CD4-positive, alpha-beta T cell (primary cell): ENCODE results near the gene BAIAP2. TPM values are rescaled to one million over a fixed set of nuclear protein-coding genes. Genes with fewer than 3 reads are reported as not detected.

Experiments used
- ATAC-seq: fragments of 200-7000 bp; cut with Tn5 transposase; one replicate; pipeline ENCODE4 v1.10.0; 2022; ENCODE audit warnings: mild to moderate bottlenecking; ENCODE audit not compliant: poor library complexity
- CTCF ChIA-PET: fragments of 350-600 bp; sonication (Branson Sonifier 250); formaldehyde crosslinking; loops from one replicate; lab custom pipeline; 2021; ENCODE audit warnings: antibody characterized with exemption, inconsistent platforms; lab: Charles Lee
- POLR2A ChIA-PET: fragments of 350-600 bp; sonication (Branson Sonifier 250); formaldehyde crosslinking; loops from one replicate; lab custom pipeline; 2021; ENCODE audit warnings: antibody characterized with exemption, inconsistent platforms; lab: Charles Lee
- DNase-seq, 14 experiments: peaks; one replicate each; pipeline ENCODE4 v3.0.0-alpha.2; 2013 to 2020; ENCODE audit warnings: mixed read lengths in 2 of 14
- H3K27ac ChIP-seq, 2 donors: one replicate each; pipeline versions ENCODE4 v1.5.1 to v1.7.0; 2013; ENCODE audit warnings: low read length in 2 of 2, low read depth in 1 of 2, mild to moderate bottlenecking in 1 of 2
- H3K27me3 ChIP-seq, 2 experiments: 1 replicate in 1 of 2; 2 replicates in 1 of 2; pipeline versions ENCODE4 v1.6.1 to v1.7.0; 2013; ENCODE audit warnings: low read length in 2 of 2, control low read depth in 1 of 2, mild to moderate bottlenecking in 1 of 2, moderate library complexity in 1 of 2; ENCODE audit not compliant: insufficient read depth in 2 of 2, control insufficient read depth in 1 of 2
- H3K36me3 ChIP-seq: one replicate; pipeline ENCODE4 v1.6.1; 2013; ENCODE audit warnings: low read length, control low read depth; ENCODE audit not compliant: insufficient read depth
- H3K4me1 ChIP-seq: one replicate; pipeline ENCODE4 v1.6.1; 2013; ENCODE audit warnings: low read length, control low read depth; ENCODE audit not compliant: insufficient read depth
- H3K4me3 ChIP-seq: one replicate; pipeline ENCODE4 v1.5.1; 2013; ENCODE audit warnings: mild to moderate bottlenecking, low read length, moderate library complexity
- H3K9me3 ChIP-seq, 2 experiments: 1 replicate in 1 of 2; 2 replicates in 1 of 2; pipeline versions ENCODE4 v1.6.1 to v1.7.0; 2013; ENCODE audit warnings: low read length in 2 of 2, mild to moderate bottlenecking in 2 of 2, control low read depth in 1 of 2, moderate library complexity in 1 of 2; ENCODE audit not compliant: control insufficient read depth in 1 of 2, insufficient read depth in 1 of 2
- H3K27ac Mint-ChIP-seq: one replicate; pipeline ENCODE4 v1.8.0; 2020; ENCODE audit warnings: mixed read lengths
- H3K27me3 Mint-ChIP-seq: one replicate; pipeline ENCODE4 v1.8.0; 2021; ENCODE audit warnings: mixed read lengths
- H3K36me3 Mint-ChIP-seq: one replicate; pipeline ENCODE4 v1.8.0; 2021; ENCODE audit warnings: low read depth, mixed read lengths
- H3K4me1 Mint-ChIP-seq: one replicate; pipeline ENCODE4 v1.8.0; 2021; ENCODE audit warnings: low read depth, mixed read lengths
- H3K4me3 Mint-ChIP-seq: one replicate; pipeline ENCODE4 v1.8.0; 2020; ENCODE audit warnings: mild to moderate bottlenecking, mixed read lengths
- H3K9me3 Mint-ChIP-seq: one replicate; pipeline ENCODE4 v1.8.0; 2020; ENCODE audit warnings: mixed read lengths
- CTCF ChIP-seq: fragments of 200-600 bp; IDR thresholded peaks from one replicate; pipeline ENCODE4 v1.8.0; 2022; ENCODE audit warnings: antibody characterized with exemption, mild to moderate bottlenecking
- intact Hi-C, 2 experiments: fragments of 100-400 bp; cut with DNase I in 1 of 2; cut with micrococcal nuclease in 1 of 2; formaldehyde crosslinking; loops; one replicate each; pipeline versions ENCODE4 v1.15.1 to v1.9.0; 2023 to 2025; cut with DNase I, micrococcal nuclease
- total RNA-seq, 174 experiments: library from RNA in 2 of 174; stranded (reverse) in 2 of 174; gene quantifications; one replicate each; pipeline ENCODE4 v1.2.3 and lab custom pipeline; 2021 to 2026

The BAIAP2 gene
- total RNA-seq, 2 experiments from 2014 or later = 4.2 to 4.9 TPM

- ChIA-PET CTCF (no interaction called here), POLR2A (no interaction called here)
- no peak for ATAC-seq
- intact Hi-C loops = no loop called here
- no peaks in the 10 kb centered on the region for H3K36me3 Mint-ChIP-seq
- no peaks in the 10 kb centered on the region for H3K36me3 ChIP-seq
- no peaks in the 10 kb centered on the region for H3K27me3 Mint-ChIP-seq
- no peaks in the 10 kb centered on the region for H3K9me3 ChIP-seq
- H3K4me1 ChIP-seq = peaks cover 16% of the 10 kb centered on the region
- H3K4me3 ChIP-seq = no peak overlapping the region
- H3K27ac ChIP-seq = no peak overlapping the region
- no peak for TF ChIP-seq CTCF
- H3K9me3 Mint-ChIP-seq = no peaks in the 10 kb centered on the region
- H3K4me1 Mint-ChIP-seq = no peaks in the 10 kb centered on the region
- no peak overlapping the region for H3K4me3 Mint-ChIP-seq
- H3K27me3 ChIP-seq = no peaks in the 10 kb centered on the region
- H3K27ac Mint-ChIP-seq = no peak overlapping the region
- no peak for DNase-seq
Measured at GRCh38 chr17:81083125-81083765, 48.3 kb downstream of the BAIAP2 start.

GRCh38 chr17:81084680-81085419, 49.9 kb downstream of the BAIAP2 start:
- ATAC-seq (no peak), DNase-seq (no peak)
- H3K4me1 Mint-ChIP-seq = no peaks in the 10 kb centered on the region
- no peaks in the 10 kb centered on the region for H3K27me3 Mint-ChIP-seq
- Histone ChIP-seq H3K27ac (no peak overlapping the region), H3K27me3 (no peaks in the 10 kb centered on the region), H3K4me1 (peaks cover 29% of the 10 kb centered on the region), H3K36me3 (no peaks in the 10 kb centered on the region), H3K9me3 (no peaks in the 10 kb centered on the region), H3K4me3 (no peak overlapping the region)
- TF ChIP-seq CTCF = no peak
- H3K36me3 Mint-ChIP-seq = no peaks in the 10 kb centered on the region
- POLR2A ChIA-PET = no interaction called here
- intact Hi-C loops = loop anchor here in 1 of 2 experiments (5.0 kb wide), 1 partner anchor 38 kb away; no protein-coding TSS in a partner anchor
- no peak overlapping the region for H3K4me3 Mint-ChIP-seq
- CTCF ChIA-PET = interaction anchor here (2.0 kb wide), 1 partner anchor 17 kb away, joined by 8 read pairs; no protein-coding TSS in a partner anchor
- H3K27ac Mint-ChIP-seq = no peak overlapping the region
- H3K9me3 Mint-ChIP-seq = no peaks in the 10 kb centered on the region

GRCh38 chr17:81085420-81085911, 50.5 kb downstream of the BAIAP2 start:
- no peaks in the 10 kb centered on the region for H3K27me3 ChIP-seq
- H3K36me3 Mint-ChIP-seq = no peaks in the 10 kb centered on the region
- H3K4me3 ChIP-seq = no peak overlapping the region
- no peak for DNase-seq
- no peaks in the 10 kb centered on the region for H3K4me1 Mint-ChIP-seq
- H3K27ac ChIP-seq = no peak overlapping the region
- peaks cover 36% of the 10 kb centered on the region for H3K4me1 ChIP-seq
- no peaks in the 10 kb centered on the region for H3K9me3 ChIP-seq
- H3K4me3 Mint-ChIP-seq = no peak overlapping the region
- no peaks in the 10 kb centered on the region for H3K9me3 Mint-ChIP-seq
- no peaks in the 10 kb centered on the region for H3K27me3 Mint-ChIP-seq
- intact Hi-C loops = loop anchor here in 1 of 2 experiments (5.0 kb wide), 1 partner anchor 38 kb away; no protein-coding TSS in a partner anchor
- no peak overlapping the region for H3K27ac Mint-ChIP-seq
- CTCF ChIA-PET = interaction anchor here (2.0 kb wide), 1 partner anchor 16 kb away, joined by 8 read pairs; no protein-coding TSS in a partner anchor
- TF ChIP-seq CTCF = no peak
- no peaks in the 10 kb centered on the region for H3K36me3 ChIP-seq
- ATAC-seq = no peak
- POLR2A ChIA-PET = no interaction called here
